ENCODE data around the gene APOA5.

Gene APOA5

DNA sequence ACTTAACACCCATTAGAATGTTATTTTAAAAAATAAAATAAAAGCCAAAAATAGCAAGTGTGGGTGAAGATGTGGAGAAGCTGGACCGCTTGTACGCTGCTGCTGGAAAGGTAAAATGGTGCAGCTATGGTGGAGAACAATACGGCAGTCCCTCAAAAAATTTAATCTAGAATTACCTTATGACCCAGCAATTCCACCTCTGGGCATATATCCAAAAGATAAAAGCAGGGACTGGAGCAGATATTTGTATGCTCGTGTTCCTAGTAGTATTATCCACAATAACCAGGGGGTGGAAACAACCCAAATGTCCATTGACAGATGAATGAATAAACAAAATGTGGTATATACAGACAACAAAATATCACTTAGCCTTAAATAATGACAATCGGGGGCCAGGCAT is 6.1 kb upstream of the APOA5 start:
- DNase-seq (ENCODE audit: low read depth) = no peak

- no peak for DNase-seq (ENCODE audit: low read depth)
Observed at GRCh38 chr11:116796548-116796947, 4.9 kb upstream of the APOA5 start.

DNA sequence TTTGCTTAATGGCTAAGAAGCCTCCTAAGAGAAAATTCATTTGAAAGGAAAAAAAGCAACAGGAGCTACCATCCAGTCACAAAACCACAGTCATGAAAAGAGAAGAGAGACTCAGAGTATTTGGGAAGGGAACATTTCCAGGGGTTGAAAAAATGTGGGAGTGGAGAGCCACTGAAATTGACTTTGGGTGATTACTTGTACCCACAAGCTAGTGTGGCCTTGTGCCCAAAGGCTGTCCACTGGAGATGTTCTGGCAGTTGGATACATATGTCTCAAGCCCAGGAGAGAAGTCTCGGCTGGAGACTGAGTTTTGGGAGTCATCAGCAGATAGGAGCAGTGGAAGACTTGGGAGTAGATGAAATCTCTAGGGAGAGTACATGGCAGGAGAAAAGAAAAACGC is 3.2 kb upstream of the APOA5 start:
- no peak for DNase-seq (ENCODE audit: low read depth)

- DNase-seq (ENCODE audit: low read depth) = no peak
Observed at GRCh38 chr11:116793772-116794097, 2.1 kb upstream of the APOA5 start.

DNA sequence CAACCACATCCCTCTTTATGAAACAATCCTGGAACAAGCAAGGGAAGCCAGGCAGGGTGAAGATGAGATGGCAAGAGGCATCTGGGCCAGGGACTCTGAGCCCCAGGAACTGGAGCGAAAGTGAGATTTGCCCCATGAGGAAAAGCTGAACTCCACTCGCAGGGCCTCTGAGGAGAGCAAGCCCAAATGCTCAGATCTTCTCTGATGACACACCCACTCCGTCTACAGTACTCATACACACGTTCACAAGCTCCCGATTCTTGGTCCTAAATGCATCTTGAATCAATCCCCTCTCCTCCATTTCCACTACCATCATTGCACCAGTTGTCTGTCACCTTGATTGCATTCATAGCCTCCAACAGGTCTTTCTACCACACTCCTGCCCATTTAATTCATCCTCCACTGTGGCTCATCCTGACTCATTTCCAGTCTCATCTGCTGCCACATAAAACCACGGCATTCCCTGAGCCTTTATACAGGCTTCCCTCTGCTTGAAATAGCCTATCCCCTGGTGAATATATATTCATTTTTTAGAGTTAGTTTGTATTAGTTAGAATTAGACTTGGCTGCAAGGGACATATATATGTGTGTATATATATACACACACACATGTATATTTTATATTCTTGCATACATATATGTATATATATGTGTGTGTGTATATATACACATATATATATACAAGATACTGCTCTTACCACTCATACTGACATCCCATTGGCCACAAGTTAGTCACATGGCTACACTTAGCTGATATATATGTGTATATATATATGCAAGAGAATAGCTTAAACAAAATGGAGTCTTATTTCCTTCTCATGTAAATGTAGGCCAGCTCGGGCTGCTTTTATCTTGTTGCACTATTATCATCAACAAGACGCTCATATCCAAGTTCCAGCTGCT is 1.4 kb upstream of the APOA5 start:
- DNase-seq (ENCODE audit: low read depth) = no peak

- DNase-seq (ENCODE audit: low read depth) = no peak
Observed at GRCh38 chr11:116792144-116792868, 627 bp upstream of the APOA5 start.

GRCh38 chr11:116791002-116791812 is 472 bp downstream of the APOA5 start:
- peak; percentile 49 for DNase-seq (ENCODE audit: low read depth)

GRCh38 chr11:116790167-116791001 is 1.3 kb downstream of the APOA5 start:
- no peak for DNase-seq (ENCODE audit: low read depth)

DNA sequence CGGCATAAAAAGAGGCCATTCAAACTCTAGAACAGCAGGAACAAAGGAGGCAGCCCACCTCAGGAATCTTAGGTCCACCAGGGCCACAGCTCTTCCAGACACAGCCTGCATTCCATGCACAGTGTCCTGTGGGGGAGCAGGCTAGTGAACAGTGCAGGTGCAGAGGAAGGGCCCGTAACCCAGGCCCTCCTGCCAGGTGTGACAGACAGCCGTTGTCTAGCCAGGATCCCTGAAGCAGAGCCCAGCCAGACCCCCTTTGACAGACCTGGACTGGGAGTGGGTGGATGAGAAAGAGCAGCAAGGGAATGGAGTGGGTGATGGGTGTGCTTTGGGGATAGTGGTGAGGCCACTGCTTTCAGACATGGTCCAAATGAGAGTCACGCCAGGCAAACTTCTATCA is 2.7 kb downstream of the APOA5 start:
- no peak for DNase-seq (ENCODE audit: low read depth)

DNA sequence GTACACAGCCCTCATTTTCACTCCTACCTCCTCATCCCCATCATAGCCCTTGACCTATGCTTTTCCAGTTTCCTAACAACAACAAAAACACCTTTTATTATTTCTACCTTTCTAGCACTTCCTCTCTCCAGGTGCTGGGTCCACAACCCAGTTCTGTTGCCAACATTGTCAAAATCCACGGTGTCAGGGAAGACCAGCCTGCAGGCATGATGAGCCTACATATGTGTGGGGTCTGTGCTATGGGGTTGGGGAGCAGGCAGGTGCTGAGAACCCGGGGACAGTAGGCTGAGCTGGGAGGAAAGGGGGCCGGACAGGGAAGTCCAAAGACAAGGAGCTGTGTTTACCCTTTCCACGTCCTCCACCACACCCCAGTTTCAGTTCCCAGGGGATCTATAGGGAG is 3.1 kb downstream of the APOA5 start:
- no peak for DNase-seq (ENCODE audit: low read depth)

DNA sequence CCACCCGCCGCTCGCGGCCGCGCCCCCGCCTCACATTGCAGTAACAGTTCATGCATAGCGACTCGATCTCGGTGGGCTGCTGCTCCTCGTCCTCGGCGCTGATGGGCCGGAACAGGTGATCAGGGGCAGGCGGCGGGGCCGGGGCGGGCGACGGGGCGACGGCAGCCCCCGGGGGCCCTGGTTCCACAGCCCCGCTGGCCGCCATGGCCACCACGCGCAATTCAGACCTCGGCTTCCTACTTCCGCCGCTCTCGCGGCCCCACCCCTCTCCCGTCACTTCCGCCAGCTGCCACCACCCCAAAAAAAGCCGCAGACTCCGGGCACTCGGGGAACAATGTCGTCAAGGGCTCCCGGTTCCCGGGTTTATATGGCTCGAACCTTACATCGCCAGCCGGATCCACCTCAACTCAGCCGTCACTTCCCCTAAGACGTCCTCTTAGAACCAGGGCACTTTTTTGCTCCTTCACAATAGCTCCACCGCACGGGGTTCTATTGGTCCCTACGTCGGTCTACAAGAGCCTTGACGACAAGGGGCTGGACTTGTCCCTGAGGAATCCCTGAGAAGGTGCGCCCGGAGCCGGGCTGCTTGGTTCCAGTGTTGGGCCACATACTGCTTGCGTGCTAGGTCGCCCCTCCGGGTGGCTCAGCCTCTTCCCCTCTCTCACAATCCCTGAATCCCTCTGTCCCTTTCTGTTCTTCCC is 3.7 kb downstream of the APOA5 start, which contains the start of gene ZPR1:
ZPR1 (minus strand) TSS at position 238 of the 701 bp plus-strand sequence; CDS start at position 205, 33 bp downstream.
- DNase-seq (ENCODE audit: low read depth) = peak; percentile 63

DNA sequence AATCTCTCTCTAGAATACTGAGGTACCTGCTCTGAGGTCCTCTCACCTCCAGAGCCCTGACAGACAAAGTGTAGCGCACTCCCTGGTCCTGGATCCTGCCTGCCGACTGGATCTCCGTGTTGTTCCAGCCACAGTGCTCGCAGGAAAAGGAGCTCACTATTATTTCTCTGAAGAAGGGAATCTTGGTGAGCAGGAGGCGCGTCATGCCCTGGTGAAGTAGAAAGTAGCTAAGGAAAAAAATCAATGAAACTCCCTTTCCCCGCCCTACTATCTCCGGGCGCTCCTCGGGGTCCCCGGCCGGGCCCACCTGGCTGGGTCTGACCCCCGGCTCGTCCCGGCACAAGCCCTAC is 4.3 kb downstream of the APOA5 start:
- no peak for DNase-seq (ENCODE audit: low read depth)

GRCh38 chr11:116786966-116787365 is 4.7 kb downstream of the APOA5 start:
- no peak for DNase-seq (ENCODE audit: low read depth)

- DNase-seq (ENCODE audit: low read depth) = no peak
Observed at GRCh38 chr11:116786326-116786725, 5.4 kb downstream of the APOA5 start.

DNA sequence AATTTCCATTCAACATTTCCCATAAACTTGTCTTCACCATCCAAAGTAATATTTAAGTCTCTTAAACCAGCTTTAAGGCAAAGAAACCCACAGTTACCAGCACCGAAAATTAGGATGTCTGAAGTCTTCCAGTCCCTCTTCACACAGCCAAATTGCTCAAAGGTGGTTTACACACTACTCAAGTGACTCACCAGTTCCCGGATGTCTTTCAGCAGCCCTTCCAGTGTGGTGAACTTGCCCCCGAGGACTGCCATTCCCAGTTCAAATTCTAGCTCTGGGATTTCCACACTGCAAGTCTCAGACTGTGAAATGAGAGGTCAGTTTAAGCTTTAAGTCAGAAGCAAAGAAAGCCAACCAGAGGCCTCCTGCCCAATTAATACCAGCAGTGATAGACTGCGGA is 9.0 kb downstream of the APOA5 start:
- DNase-seq (ENCODE audit: low read depth) = peak; percentile 65

GRCh38 chr11:116778556-116778955 is 13.1 kb downstream of the APOA5 start:
- peak; percentile 57 for DNase-seq (ENCODE audit: low read depth)

DNA sequence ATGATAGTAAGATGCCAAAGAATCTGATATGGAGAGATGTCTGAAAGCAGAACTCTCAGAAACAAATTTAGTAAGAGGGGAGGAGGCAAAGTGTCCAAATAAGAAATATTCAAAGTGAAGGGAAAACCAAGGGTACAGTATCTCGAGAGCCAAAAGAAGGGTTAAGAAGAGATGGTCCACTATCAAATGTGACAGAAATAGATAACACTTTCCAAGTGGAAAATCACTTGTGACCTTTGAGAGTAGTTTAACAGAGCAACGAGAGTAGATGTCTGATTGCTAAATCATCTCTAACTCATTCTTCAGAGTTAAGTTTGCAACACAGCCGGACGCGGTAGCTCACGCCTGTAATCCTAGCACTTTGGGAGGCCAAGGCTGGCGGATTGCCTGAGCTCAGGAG is 14.6 kb downstream of the APOA5 start:
- DNase-seq (ENCODE audit: low read depth) = peak; percentile 23

- no peak for DNase-seq (ENCODE audit: low read depth)
Observed at GRCh38 chr11:116776522-116776984, 15.1 kb downstream of the APOA5 start.

DNA sequence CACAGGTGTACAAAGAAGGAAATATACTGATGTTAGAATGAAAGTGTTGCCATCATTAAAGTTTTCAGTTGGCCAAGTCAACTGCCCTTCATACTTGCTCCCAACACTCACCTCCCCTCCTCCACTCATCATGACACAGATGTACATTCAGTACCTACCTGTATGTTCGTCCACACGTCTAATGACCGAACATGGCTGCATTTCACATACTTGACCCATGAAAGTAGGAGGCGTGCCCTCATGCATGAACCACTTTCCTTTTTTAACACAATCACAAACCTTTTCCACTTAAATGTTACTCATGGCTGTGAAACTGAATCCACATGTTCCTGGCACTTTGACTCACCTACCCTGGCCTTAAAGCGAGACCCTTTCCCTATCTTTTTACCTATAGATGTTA is 15.7 kb downstream of the APOA5 start:
- DNase-seq (ENCODE audit: low read depth) = no peak

GRCh38 chr11:116774661-116775060 is 17.0 kb downstream of the APOA5 start:
- no peak for DNase-seq (ENCODE audit: low read depth)
